ENCODE measurements around the gene HLTF.

GRCh38 chr3:149091983-149092382 lies 5.7 kb upstream of the HLTF start:
- TF ChIP-seq CTCF (IDR thresholded peaks at IDR 0.05; ENCODE audit: low read length) (no peak), EZH2 (optimal IDR thresholded peaks at IDR 0.05; ENCODE audit: low read depth, low read length) (no peak)
